ENCODE data around the gene TBC1D21.

TBC1D21 gene

DNA sequence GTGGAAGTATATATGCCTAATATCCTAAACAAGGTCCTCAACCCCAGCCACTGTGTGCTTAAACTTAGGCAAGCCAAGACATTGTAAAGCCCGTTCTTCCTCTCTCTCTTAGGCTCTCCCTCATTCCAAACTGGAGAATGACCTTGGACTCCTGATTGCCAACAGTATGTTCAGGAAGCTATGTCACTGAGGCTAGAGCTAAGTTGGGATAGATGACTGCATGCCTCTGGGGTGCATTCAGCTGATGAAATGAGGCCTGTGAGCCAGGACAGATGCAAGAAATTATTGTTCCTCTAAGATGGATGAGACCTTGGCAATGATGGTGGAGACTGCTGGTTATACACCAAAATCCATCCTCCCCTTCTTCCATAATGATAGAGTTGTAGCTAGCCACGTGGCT lies 27.9 kb upstream of the TBC1D21 start (continued):
- TF ChIP-seq, protein P1, sequence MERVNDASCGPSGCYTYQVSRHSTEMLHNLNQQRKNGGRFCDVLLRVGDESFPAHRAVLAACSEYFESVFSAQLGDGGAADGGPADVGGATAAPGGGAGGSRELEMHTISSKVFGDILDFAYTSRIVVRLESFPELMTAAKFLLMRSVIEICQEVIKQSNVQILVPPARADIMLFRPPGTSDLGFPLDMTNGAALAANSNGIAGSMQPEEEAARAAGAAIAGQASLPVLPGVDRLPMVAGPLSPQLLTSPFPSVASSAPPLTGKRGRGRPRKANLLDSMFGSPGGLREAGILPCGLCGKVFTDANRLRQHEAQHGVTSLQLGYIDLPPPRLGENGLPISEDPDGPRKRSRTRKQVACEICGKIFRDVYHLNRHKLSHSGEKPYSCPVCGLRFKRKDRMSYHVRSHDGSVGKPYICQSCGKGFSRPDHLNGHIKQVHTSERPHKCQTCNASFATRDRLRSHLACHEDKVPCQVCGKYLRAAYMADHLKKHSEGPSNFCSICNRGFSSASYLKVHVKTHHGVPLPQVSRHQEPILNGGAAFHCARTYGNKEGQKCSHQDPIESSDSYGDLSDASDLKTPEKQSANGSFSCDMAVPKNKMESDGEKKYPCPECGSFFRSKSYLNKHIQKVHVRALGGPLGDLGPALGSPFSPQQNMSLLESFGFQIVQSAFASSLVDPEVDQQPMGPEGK (CRISPR knock-in tag; IDR thresholded peaks at IDR 0.05; ENCODE audit: borderline replicate concordance), result no peak
- no peak for TF ChIP-seq ARNTL (CRISPR knock-in tag; IDR thresholded peaks at IDR 0.05; ENCODE audit: borderline replicate concordance, low read depth)
- TF ChIP-seq ZNF8 (CRISPR knock-in tag; IDR thresholded peaks at IDR 0.05), result no peak
- TF ChIP-seq OSR1 (CRISPR knock-in tag; IDR thresholded peaks at IDR 0.05), result no peak
- no peak for TF ChIP-seq PPARA (CRISPR knock-in tag; IDR thresholded peaks at IDR 0.05; ENCODE audit: borderline replicate concordance)

DNA sequence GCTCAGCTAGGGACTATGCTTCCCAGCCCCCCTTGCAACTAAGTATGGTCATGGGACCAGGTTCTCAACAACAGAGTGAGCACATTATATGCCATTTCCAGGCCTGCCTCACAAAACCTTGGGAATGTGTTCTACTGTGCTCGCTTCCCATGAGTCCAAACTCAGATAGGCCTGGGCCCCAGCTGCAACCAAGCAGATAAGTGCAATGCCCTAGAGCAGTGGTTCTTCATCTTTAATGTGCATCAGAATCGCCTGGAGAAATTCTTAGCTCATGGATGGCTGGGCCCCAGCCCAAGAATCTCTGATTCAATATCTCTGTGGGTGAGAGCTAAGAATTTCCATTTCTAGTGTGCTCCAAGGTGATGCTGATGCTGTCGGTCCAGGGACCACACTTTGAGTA lies 27.5 kb upstream of the TBC1D21 start:
- no peak for ATAC-seq
- TF ChIP-seq, protein P1 (CRISPR knock-in tag; IDR thresholded peaks at IDR 0.05; ENCODE audit: borderline replicate concordance), result no peak
- TF ChIP-seq, protein P2, sequence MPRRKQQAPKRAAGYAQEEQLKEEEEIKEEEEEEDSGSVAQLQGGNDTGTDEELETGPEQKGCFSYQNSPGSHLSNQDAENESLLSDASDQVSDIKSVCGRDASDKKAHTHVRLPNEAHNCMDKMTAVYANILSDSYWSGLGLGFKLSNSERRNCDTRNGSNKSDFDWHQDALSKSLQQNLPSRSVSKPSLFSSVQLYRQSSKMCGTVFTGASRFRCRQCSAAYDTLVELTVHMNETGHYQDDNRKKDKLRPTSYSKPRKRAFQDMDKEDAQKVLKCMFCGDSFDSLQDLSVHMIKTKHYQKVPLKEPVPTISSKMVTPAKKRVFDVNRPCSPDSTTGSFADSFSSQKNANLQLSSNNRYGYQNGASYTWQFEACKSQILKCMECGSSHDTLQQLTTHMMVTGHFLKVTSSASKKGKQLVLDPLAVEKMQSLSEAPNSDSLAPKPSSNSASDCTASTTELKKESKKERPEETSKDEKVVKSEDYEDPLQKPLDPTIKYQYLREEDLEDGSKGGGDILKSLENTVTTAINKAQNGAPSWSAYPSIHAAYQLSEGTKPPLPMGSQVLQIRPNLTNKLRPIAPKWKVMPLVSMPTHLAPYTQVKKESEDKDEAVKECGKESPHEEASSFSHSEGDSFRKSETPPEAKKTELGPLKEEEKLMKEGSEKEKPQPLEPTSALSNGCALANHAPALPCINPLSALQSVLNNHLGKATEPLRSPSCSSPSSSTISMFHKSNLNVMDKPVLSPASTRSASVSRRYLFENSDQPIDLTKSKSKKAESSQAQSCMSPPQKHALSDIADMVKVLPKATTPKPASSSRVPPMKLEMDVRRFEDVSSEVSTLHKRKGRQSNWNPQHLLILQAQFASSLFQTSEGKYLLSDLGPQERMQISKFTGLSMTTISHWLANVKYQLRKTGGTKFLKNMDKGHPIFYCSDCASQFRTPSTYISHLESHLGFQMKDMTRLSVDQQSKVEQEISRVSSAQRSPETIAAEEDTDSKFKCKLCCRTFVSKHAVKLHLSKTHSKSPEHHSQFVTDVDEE (CRISPR knock-in tag; IDR thresholded peaks at IDR 0.05), result no peak
- no peak for TF ChIP-seq ZNF70 (CRISPR knock-in tag; IDR thresholded peaks at IDR 0.05)
- TF ChIP-seq CSDC2 (CRISPR knock-in tag; IDR thresholded peaks at IDR 0.05), result no peak
- no peak for TF ChIP-seq GLIS3 (CRISPR knock-in tag; IDR thresholded peaks at IDR 0.05)
- no peak for TF ChIP-seq BACH2 (CRISPR knock-in tag; IDR thresholded peaks at IDR 0.05; ENCODE audit: borderline replicate concordance)
- TF ChIP-seq, protein P3, sequence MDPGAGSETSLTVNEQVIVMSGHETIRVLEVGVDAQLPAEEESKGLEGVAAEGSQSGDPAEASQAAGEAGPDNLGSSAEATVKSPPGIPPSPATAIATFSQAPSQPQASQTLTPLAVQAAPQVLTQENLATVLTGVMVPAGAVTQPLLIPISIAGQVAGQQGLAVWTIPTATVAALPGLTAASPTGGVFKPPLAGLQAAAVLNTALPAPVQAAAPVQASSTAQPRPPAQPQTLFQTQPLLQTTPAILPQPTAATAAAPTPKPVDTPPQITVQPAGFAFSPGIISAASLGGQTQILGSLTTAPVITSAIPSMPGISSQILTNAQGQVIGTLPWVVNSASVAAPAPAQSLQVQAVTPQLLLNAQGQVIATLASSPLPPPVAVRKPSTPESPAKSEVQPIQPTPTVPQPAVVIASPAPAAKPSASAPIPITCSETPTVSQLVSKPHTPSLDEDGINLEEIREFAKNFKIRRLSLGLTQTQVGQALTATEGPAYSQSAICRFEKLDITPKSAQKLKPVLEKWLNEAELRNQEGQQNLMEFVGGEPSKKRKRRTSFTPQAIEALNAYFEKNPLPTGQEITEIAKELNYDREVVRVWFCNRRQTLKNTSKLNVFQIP (CRISPR knock-in tag; IDR thresholded peaks at IDR 0.05; ENCODE audit: borderline replicate concordance, low read depth), result no peak
- TF ChIP-seq, protein P4, sequence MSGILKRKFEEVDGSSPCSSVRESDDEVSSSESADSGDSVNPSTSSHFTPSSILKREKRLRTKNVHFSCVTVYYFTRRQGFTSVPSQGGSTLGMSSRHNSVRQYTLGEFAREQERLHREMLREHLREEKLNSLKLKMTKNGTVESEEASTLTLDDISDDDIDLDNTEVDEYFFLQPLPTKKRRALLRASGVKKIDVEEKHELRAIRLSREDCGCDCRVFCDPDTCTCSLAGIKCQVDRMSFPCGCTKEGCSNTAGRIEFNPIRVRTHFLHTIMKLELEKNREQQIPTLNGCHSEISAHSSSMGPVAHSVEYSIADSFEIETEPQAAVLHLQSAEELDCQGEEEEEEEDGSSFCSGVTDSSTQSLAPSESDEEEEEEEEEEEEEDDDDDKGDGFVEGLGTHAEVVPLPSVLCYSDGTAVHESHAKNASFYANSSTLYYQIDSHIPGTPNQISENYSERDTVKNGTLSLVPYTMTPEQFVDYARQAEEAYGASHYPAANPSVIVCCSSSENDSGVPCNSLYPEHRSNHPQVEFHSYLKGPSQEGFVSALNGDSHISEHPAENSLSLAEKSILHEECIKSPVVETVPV (CRISPR knock-in tag; IDR thresholded peaks at IDR 0.05), result no peak
- no peak for TF ChIP-seq SNAI2 (CRISPR knock-in tag; IDR thresholded peaks at IDR 0.05)
- TF ChIP-seq ISL1 (CRISPR knock-in tag; IDR thresholded peaks at IDR 0.05), result no peak
- no peak for TF ChIP-seq TOX (CRISPR knock-in tag; IDR thresholded peaks at IDR 0.05; ENCODE audit: borderline replicate concordance)
- TF ChIP-seq ESRRG (CRISPR knock-in tag; IDR thresholded peaks at IDR 0.05), result no peak
- TF ChIP-seq PPARA (CRISPR knock-in tag; IDR thresholded peaks at IDR 0.05; ENCODE audit: borderline replicate concordance), result no peak
- TF ChIP-seq, protein P5, sequence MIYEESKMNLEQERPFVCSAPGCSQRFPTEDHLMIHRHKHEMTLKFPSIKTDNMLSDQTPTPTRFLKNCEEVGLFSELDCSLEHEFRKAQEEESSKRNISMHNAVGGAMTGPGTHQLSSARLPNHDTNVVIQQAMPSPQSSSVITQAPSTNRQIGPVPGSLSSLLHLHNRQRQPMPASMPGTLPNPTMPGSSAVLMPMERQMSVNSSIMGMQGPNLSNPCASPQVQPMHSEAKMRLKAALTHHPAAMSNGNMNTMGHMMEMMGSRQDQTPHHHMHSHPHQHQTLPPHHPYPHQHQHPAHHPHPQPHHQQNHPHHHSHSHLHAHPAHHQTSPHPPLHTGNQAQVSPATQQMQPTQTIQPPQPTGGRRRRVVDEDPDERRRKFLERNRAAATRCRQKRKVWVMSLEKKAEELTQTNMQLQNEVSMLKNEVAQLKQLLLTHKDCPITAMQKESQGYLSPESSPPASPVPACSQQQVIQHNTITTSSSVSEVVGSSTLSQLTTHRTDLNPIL (CRISPR knock-in tag; IDR thresholded peaks at IDR 0.05; ENCODE audit: low read depth), result no peak
- TF ChIP-seq ZC3H10 (CRISPR knock-in tag; IDR thresholded peaks at IDR 0.05), result no peak

DNA sequence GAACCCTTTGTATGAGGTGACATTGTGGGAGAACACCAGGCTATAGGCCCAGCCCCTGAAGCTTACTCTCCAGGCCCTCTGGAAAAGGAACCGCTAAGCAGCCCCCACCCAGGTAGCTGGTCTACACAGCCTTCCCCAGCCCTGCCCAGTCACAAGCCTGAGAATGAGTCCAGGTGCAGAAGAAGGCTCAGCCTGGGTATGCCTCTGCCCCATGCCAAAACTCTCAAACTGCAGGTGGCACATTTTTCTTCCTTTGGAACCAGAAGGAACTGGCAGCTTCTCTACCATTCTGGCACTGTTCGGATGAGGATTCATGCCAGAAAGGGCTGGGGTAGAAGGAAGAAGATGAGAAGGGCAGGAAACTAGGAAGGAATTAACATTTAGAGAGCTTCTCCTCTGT lies 23.7 kb upstream of the TBC1D21 start:
- TF ChIP-seq, protein P3 (CRISPR knock-in tag; IDR thresholded peaks at IDR 0.05; ENCODE audit: borderline replicate concordance, low read depth), result no peak
- ATAC-seq, result no peak

Data from SK-N-SH treated with all-trans-retinoic acid at 6 μM for 48 hours (cell line).